Caco-2 (cell line): ENCODE data around the gene BHMT2. TPM values are rescaled to one million over a fixed set of nuclear protein-coding genes. Genes with fewer than 3 reads are reported as not detected.

Experiments
- BruUV-seq: library from RNA; stranded (reverse); fragments of 400-500 nt; replicated peaks from 2 replicates; lab custom pipeline; 2021; lab: Mats Ljungman, UMichigan
- CTCF ChIA-PET: fragments of 300-600 bp; sonication (Branson Sonifier 250); formaldehyde crosslinking; loops from one replicate; lab custom pipeline; 2022; ENCODE audit warnings: antibody characterized with exemption; lab: Charles Lee
- POLR2A ChIA-PET: fragments of 300-600 bp; sonication (Branson Sonifier 250); formaldehyde crosslinking; loops from one replicate; lab custom pipeline; 2022; ENCODE audit warnings: antibody characterized with exemption; lab: Charles Lee
- DNase-seq, 2 experiments: peaks; one replicate each; pipeline versions ENCODE4 v3.0.0 to v3.0.0-alpha.2; 2020 to 2022
- H3K27me3 ChIP-seq: replicated peaks from 2 replicates; pipeline ENCODE4 v1.6.0; 2011; ENCODE audit warnings: low read length; ENCODE audit not compliant: control insufficient read depth, insufficient read depth
- H3K36me3 ChIP-seq: 2 replicates; pipeline ENCODE4 v1.5.1; 2011; ENCODE audit warnings: low read length; ENCODE audit not compliant: control insufficient read depth, insufficient read depth
- H3K4me1 ChIP-seq: fragments of 250-450 bp; sonication (Bioruptor Pico); 2 replicates; pipeline ENCODE4 v1.5.1; 2020; ENCODE audit warnings: mild to moderate bottlenecking
- H3K4me3 ChIP-seq: 2 replicates; pipeline ENCODE4 v1.5.1; 2011; ENCODE audit warnings: low read depth, mild to moderate bottlenecking, control low read depth, low read length
- H3K9me3 ChIP-seq: fragments of 250-450 bp; sonication (Bioruptor Pico); 2 replicates; pipeline ENCODE4 v1.5.1; 2020; ENCODE audit warnings: mild to moderate bottlenecking, moderate library complexity
- H3K27ac Mint-ChIP-seq: one replicate; pipeline ENCODE4 v1.8.0; 2022; ENCODE audit warnings: mixed read lengths; ENCODE audit not compliant: unreplicated experiment
- H3K27me3 Mint-ChIP-seq: one replicate; pipeline ENCODE4 v1.8.0; 2022; ENCODE audit warnings: mixed read lengths; ENCODE audit not compliant: insufficient read depth, unreplicated experiment
- H3K36me3 Mint-ChIP-seq: one replicate; pipeline ENCODE4 v1.8.0; 2022; ENCODE audit warnings: mild to moderate bottlenecking, mixed read lengths; ENCODE audit not compliant: insufficient read depth, unreplicated experiment
- H3K4me1 Mint-ChIP-seq: one replicate; pipeline ENCODE4 v1.8.0; 2022; ENCODE audit warnings: low read depth, mixed read lengths; ENCODE audit not compliant: unreplicated experiment
- H3K4me3 Mint-ChIP-seq: one replicate; pipeline ENCODE4 v1.8.0; 2022; ENCODE audit warnings: mild to moderate bottlenecking, moderate library complexity, mixed read lengths; ENCODE audit not compliant: unreplicated experiment
- H3K9me3 Mint-ChIP-seq: one replicate; pipeline ENCODE4 v1.8.0; 2022; ENCODE audit warnings: mixed read lengths; ENCODE audit not compliant: unreplicated experiment
- intact Hi-C: fragments of 100-400 bp; cut with micrococcal nuclease; formaldehyde crosslinking; loops from one replicate; pipeline ENCODE4 v1.10.0; 2022; ENCODE audit not compliant: unreplicated experiment
- total RNA-seq: library from RNA; stranded (reverse); gene quantifications from 2 replicates; pipeline ENCODE4 v1.2.3, GENCODE V29; 2022
- TF ChIP-seq, protein P1 (sequence below), 2 experiments: fragments of 200-600 bp in 1 of 2; IDR thresholded peaks; 1 replicate in 1 of 2; 2 replicates in 1 of 2; pipeline versions ENCODE4 v1.5.1 to v1.8.0; 2011 to 2022; ENCODE audit warnings: antibody characterized with exemption in 1 of 2, control low read depth in 1 of 2, inconsistent platforms in 1 of 2, low read depth in 1 of 2, low read length in 1 of 2, mild to moderate bottlenecking in 1 of 2, moderate library complexity in 1 of 2; ENCODE audit not compliant: insufficient read depth in 1 of 2, severe bottlenecking in 1 of 2, unreplicated experiment in 1 of 2

The BHMT2 gene
- total RNA-seq, 1 experiment from 2014 or later = not detected

DNA sequence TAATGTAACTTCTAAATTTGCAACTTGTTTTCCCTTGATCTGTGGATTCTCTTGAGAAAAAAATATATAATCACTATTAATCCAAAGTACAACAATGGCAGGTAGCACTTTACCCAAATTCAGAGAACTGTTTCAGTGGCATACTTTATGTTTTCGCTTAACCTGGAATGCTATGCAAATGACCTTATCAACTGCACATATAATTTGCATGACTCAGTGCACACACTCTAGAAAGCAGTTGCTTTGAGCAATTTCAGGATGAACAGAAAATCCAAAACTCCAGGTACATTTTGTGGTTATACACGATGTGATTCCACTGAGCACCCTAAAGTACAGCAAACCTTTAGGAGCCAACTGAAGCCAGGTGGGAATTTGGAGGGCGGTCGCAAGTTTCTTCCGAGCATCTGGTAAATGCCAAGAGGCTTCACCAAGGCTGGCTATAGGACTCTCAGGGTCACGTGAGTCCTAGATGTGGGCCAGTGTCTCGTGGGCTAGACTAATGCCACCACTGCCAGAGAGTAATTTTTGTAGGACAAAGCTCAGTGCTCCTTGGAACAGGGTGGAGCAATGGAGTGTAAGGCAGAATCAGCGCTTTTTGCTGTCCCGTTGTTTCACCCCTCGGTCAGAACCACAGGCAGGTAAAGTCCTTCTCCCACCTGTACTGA is 37.4 kb upstream of the BHMT2 start:
- Mint-ChIP-seq H3K4me3 (no peak overlapping the region), H3K4me1 (no peaks in the 10 kb centered on the region), H3K27me3 (no peaks in the 10 kb centered on the region), H3K9me3 (no peaks in the 10 kb centered on the region), H3K27ac (no peak overlapping the region), H3K36me3 (no peaks in the 10 kb centered on the region)
- CTCF ChIA-PET = no interaction called here
- Histone ChIP-seq H3K9me3 (no peaks in the 10 kb centered on the region), H3K4me3 (no peak overlapping the region), H3K36me3 (no peaks in the 10 kb centered on the region), H3K4me1 (no peaks in the 10 kb centered on the region), H3K27me3 (no peaks in the 10 kb centered on the region)
- no TSS peak for BruUV-seq
- TF ChIP-seq, protein P1, sequence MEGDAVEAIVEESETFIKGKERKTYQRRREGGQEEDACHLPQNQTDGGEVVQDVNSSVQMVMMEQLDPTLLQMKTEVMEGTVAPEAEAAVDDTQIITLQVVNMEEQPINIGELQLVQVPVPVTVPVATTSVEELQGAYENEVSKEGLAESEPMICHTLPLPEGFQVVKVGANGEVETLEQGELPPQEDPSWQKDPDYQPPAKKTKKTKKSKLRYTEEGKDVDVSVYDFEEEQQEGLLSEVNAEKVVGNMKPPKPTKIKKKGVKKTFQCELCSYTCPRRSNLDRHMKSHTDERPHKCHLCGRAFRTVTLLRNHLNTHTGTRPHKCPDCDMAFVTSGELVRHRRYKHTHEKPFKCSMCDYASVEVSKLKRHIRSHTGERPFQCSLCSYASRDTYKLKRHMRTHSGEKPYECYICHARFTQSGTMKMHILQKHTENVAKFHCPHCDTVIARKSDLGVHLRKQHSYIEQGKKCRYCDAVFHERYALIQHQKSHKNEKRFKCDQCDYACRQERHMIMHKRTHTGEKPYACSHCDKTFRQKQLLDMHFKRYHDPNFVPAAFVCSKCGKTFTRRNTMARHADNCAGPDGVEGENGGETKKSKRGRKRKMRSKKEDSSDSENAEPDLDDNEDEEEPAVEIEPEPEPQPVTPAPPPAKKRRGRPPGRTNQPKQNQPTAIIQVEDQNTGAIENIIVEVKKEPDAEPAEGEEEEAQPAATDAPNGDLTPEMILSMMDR (IDR thresholded peaks at IDR 0.05; ENCODE audit: insufficient read depth in 1 of 2, low read depth in 1 of 2, low read length in 1 of 2, severe bottlenecking in 1 of 2, unreplicated experiment in 1 of 2) = no peak
- POLR2A ChIA-PET = no interaction called here
- intact Hi-C loops = no loop called here
- DNase-seq = no peak

DNA sequence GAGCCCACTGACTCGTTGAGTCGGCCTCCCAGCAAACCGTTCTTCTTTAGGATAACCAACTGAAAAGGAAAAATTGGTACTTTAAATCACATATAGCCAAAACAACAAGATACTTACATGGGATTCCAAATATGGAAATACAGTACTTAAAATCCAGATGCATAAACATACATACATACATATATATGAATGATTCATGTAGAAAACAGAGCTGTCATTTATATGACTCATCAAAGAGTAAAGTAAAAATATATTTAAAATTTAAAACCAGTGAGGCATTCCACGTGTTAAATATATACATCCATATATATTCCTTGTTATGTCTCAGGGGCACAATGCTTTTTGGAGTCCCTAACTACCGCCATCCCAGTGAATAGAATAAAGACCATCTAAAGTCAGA is 36.8 kb upstream of the BHMT2 start:
- TF ChIP-seq, protein P1 (IDR thresholded peaks at IDR 0.05; ENCODE audit: insufficient read depth in 1 of 2, low read depth in 1 of 2, low read length in 1 of 2, severe bottlenecking in 1 of 2, unreplicated experiment in 1 of 2) = no peak
- Mint-ChIP-seq H3K36me3 (no peaks in the 10 kb centered on the region), H3K4me1 (no peaks in the 10 kb centered on the region), H3K9me3 (no peaks in the 10 kb centered on the region), H3K27me3 (no peaks in the 10 kb centered on the region), H3K4me3 (no peak overlapping the region), H3K27ac (no peak overlapping the region)
- no peak for DNase-seq
- no peaks in the 10 kb centered on the region for H3K36me3 ChIP-seq
- intact Hi-C loops = no loop called here
- H3K27me3 ChIP-seq = no peaks in the 10 kb centered on the region
- BruUV-seq = no TSS peak
- CTCF ChIA-PET = no interaction called here
- H3K9me3 ChIP-seq = no peaks in the 10 kb centered on the region
- H3K4me3 ChIP-seq = no peak overlapping the region
- POLR2A ChIA-PET = no interaction called here
- no peaks in the 10 kb centered on the region for H3K4me1 ChIP-seq

DNA sequence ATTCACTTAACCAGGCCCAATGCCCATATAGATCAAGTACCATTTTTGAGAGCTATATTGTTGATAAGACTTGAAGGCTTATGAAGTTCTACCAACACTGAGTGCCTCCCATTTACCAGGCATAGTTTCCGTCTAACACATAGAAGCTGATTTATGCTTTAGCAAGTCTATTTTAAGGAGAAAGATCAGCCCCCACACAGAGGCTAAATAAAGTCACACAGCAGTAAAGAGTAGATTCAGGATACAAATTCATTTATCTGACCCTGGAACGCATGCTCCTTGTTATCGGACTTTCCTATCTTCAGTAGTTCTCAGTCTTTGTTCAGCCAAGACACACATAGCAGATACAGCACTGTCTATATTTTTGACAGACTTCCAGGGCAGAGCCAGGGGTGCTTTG is 34.3 kb upstream of the BHMT2 start:
- TF ChIP-seq, protein P1 (IDR thresholded peaks at IDR 0.05; ENCODE audit: insufficient read depth in 1 of 2, low read depth in 1 of 2, low read length in 1 of 2, severe bottlenecking in 1 of 2, unreplicated experiment in 1 of 2) = no peak
- Histone ChIP-seq H3K4me3 (no peak overlapping the region), H3K36me3 (no peaks in the 10 kb centered on the region), H3K9me3 (no peaks in the 10 kb centered on the region), H3K4me1 (no peaks in the 10 kb centered on the region), H3K27me3 (no peaks in the 10 kb centered on the region)
- H3K36me3 Mint-ChIP-seq = no peaks in the 10 kb centered on the region
- no peak for DNase-seq
- H3K27ac Mint-ChIP-seq = no peak overlapping the region
- no peaks in the 10 kb centered on the region for H3K4me1 Mint-ChIP-seq
- no peak overlapping the region for H3K4me3 Mint-ChIP-seq
- H3K27me3 Mint-ChIP-seq = peaks cover 2% of the 10 kb centered on the region
- intact Hi-C loops = no loop called here
- POLR2A ChIA-PET = no interaction called here
- BruUV-seq = no TSS peak
- no peaks in the 10 kb centered on the region for H3K9me3 Mint-ChIP-seq
- CTCF ChIA-PET = no interaction called here
